ENCODE measurements around the gene TTC5.
"Not testable (repeated sequence)": the region's sequence is repeated elsewhere in the genome, so short reads cannot be mapped to it uniquely, and the experiment has no call there.

The TTC5 gene, protein sequence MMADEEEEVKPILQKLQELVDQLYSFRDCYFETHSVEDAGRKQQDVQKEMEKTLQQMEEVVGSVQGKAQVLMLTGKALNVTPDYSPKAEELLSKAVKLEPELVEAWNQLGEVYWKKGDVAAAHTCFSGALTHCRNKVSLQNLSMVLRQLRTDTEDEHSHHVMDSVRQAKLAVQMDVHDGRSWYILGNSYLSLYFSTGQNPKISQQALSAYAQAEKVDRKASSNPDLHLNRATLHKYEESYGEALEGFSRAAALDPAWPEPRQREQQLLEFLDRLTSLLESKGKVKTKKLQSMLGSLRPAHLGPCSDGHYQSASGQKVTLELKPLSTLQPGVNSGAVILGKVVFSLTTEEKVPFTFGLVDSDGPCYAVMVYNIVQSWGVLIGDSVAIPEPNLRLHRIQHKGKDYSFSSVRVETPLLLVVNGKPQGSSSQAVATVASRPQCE

DNA sequence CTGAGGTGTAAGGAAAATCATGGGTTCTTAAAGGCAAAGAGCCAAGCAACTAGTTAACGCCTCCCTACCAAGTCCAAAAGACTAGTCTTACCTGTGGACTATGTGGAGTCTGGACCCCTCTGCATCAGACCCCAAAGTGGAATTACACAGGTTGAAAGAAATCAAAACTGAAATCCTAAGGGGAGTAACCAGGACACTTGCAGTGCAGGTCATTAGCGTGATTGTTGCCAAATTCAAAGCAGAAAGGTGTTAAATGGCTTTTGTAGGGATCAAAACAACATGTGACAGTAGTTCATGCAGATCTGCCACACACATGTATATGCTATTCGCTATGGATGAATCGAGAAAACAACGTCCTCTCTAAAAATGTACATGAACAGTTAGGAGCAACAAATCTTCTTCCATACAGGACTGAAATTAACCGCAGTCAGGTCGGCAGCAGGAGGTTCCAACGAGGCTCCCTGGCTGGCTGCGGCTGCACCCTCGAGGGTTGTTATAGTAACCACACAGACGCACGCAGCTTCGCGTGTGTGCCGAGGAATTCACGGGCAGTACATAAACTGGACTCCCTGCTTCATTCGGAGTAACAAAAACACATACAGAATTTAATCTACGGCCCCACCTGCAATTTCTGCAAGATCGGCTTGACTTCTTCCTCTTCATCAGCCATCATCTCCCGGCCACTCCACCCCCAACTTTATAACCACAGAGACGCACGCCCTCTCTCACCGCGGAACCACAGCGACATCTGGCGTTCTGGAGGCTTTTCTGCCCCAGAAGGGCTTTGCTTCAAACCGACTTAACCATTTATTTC is at the start of gene TTC5:
TSS of gene TTC5 (minus strand) at position 687 of the 814 bp plus-strand sequence. CDS start at position 673, 14 bp downstream.
- peak; percentile 83 for DNase-seq (ENCODE audit: low spot score)

DNA sequence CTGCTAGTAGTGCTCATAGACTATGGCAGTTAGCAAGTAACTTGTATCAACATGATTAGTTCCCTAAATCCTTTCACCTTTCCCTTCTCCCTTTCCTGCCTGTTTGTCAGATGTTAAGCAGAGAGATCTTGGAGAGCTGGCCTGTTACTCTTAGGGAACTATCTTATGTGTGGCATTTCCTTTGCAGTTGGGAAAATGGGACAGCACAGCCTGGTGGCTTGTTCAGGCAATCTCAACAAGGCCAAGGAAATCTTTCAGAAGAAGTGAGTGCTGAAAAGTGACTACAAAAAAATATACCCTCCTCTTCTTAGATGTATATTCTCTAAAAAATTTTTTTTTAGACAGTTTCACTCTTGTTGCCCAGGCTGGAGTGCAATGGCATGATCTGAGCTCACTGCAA is 45.1 kb upstream of the TTC5 start:
- no peak for DNase-seq (ENCODE audit: low spot score)

DNA sequence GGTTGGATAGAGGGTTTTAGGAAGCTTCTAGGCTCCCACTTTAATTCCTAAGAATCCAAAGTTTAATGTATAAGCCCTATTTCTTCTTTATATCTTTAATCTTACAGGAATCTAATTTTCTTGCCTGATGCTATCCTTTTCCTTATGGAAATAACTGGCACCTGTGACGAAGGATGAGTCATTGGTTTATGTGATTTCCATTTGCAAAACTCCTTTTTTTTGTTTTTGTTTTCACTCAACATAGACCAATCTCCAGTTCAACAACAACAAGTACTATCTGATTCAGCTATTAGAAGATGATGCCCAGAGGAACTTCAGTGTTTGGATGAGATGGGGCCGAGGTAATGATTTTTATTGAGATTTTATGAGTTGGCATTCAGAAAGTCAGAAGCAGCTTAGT is 44.5 kb upstream of the TTC5 start:
- DNase-seq (ENCODE audit: low spot score): no peak

DNA sequence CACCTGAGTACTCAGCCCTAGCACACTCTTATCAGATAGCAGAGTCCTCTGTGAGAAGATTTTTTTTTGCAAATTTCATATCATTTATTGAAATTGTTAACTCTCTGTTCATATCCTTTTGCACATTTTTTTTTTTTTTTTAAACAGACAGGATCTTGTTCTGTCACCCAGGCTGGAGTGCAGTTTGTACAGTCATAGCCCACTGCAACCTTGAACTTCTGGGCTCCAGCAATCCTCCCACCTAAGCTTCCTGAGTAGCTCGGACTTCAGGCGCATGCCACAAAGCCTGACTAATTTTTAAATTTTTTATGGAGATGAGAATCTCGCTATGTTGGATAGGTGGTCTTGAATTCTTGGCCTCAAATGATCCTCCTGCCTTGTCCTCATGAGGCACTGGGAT is 42.0 kb upstream of the TTC5 start:
- no peak for DNase-seq (ENCODE audit: low spot score)

DNA sequence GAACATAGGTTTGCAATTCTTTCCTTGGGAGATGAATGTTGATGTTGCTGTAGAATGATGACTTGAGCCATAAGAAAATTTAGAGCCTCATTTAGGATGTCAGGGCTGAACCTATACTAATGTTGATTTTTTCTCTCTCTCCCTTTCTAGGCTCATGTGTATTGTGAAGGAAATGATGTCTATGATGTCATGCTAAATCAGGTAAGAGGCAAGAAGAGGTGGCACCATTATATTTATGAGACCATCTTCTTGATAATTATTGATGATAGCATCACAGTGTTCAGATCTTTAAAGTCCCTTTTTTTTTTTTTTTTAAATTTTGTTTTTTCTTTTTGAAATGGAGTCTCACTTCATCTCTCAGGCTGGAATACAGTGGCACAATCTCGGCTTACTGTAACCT is 41.0 kb upstream of the TTC5 start:
- DNase-seq (ENCODE audit: low spot score): no peak

DNA sequence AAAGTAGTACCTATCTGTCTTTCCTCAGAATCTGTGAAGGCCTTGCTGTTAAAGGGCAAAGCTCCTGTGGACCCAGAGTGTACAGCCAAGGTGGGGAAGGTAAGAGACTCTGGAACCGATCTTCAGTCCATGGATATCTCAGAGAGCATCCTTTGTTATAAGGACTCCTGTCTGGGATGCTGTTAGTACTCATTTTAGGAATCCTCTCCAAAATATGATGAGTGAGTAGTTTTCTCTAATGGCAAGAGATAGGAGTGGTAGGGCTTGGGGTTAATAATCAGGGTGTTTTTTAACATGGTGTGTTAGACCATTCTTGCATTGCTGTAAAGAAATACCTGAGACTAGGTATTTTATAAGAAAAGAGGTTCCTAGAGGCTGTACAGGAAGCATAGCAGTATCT is 39.6 kb upstream of the TTC5 start:
- no peak for DNase-seq (ENCODE audit: low spot score)

DNA sequence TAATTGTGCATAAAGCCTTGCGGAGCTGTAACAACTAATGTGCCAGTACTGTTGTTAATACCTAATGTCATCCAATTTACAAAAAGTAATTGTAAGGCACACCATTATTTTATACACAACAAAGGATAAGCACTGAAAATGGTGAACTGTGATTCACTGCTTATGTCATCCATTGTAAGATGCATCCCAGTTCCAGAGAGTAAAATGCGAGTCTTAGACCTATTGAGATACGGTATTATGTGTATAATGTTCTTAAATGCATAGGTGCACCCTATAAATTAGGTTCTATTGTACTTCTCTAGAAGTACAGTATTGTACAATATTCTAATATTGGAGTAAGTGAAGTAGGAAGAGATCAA is 38.1 kb upstream of the TTC5 start:
- DNase-seq (ENCODE audit: low spot score): peak; percentile 11

DNA sequence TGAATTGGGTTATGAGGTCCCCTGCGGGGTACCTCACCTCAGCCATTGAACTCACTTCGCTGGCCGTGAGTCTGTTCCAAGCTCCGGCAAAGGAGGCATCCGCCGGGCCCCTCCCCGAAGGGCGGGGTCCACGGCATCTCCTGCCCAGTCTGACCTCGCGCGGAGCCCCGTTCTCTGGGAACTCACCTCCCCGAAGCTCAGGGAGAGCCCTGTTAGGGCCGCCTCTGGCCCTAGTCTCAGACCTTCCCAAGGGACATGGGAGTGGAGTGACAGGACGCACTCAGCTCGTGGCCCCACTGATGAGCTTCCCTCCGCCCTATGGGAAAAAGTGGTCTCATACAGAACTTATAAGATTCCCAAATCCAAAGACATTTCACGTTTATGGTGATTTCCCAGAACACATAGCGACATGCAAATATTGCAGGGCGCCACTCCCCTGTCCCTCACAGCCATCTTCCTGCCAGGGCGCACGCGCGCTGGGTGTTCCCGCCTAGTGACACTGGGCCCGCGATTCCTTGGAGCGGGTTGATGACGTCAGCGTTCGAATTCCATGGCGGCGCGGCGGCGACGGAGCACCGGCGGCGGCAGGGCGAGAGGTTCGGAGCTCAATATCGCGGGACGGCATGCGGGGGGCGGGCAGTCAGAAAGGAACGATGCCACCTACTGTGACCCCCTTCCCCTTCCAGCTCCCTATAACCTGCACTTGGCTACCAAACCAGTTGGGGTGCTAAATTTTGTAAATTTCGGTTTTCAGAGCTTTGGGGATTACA is 37.5 kb upstream of the TTC5 start, which contains the start of gene PARP2:
TSS of gene PARP2 (plus strand) at position 544 of the 770 bp plus-strand sequence. CDS start at position 551, 7 bp downstream.
- peak; percentile 99 for DNase-seq (ENCODE audit: low spot score)

DNA sequence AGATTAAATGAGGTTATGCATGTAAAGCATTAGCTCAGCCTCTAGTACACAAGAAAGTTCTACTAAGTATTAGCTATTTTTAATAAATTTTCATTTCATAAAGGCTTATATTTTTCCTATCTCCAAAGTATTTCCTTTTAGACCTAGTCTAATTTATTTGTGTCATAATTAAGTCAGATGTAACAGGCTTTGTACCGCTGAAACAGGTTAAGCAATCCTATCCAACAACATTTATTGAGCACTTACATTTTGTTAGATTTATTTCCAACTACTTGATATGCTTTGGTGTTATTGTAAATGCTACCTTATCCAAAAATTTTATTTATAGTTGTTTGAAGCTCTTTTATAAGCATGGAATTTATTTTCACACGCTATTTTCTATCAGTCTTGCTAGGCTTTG is 35.9 kb upstream of the TTC5 start:
- DNase-seq (ENCODE audit: low spot score): no peak

DNA sequence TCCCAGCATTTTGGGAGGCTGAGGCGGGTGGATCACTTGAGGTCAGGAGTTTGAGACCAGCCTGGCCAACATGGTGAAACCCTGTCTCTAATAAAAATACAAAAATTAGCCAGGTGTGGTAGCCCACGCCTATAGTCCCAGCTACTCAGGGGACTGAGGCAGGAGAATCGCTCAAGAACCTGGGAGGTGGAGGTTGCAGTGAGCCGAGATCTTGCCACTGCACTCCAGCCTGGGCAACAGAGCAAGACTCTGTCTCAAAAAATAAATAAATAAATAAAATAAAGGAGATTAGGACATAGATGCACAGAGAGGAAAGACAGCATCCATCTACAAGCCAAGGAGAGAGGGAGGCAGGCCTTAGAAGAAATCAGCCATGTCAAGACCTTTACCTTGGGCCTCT is 35.3 kb upstream of the TTC5 start:
- DNase-seq (ENCODE audit: low spot score): not testable (repeated sequence)

DNA sequence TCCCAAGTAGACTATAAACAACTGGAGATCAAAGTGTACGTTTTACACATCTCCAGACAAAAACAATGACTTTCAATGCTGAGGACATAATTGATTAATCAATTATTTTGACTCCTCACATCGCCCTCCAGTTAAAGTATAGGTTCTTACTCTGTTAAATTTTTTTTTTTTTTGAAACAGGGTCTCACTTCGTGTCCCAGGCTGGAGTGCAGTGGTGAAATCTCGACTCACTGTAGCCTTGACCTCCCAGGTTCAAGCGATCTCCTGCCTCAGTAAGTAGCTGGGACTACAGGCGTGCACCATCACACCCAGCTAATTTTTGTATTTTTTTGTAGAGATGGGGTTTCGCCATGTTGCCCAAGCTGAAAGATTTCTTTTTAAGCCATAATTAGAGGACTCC is 28.3 kb upstream of the TTC5 start:
- DNase-seq (ENCODE audit: low spot score): no peak

DNA sequence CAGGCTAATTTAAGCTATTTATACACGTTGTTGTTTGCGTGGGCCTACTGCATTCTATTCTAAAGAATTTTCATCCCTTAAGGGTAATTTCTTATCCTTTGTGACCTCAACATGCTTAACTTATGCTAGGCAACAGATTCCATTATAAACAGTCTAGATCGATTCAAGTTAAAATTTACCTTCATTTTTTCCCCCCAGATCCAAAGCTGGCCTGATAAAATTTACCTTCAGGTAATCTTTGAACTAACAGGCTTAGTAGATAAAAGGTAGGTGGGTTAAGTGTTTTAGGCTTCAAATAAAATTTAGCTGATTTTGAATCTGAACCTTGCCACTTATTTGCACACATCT is 27.7 kb upstream of the TTC5 start:
- no peak for DNase-seq (ENCODE audit: low spot score)

DNA sequence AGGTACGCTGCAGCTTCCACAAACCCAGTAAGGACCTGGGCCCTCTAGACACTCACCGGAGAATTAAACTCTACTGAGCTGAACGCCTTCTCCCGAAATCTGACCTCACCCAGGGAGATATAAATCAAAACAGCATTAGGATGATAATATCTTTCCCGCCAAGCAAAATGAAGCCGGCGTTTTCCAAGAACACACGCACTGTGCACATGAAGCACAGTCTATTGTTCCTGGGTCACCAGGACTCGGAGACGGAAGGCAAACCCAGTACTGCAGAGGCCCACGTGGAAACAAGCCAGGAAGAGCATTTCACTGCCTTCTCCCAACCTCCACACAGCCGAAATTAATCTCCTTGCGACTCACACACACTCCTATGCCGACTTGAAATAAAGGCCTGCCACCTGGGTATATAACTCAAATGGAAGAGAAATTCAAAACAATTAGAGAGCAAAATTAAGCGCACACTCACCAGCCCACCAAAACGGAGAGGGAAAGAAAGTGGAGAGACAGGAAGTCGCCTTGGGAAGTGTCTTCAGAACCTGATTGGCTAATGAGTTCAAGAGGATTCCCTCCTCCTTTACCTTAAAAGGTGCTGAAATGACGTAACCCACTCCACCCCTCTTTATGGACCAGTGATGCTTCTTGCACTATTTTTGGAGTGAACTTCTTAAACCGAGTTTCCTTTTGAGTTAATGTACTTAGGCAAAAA is 27.2 kb upstream of the TTC5 start, which contains the start of gene CCNB1IP1:
TSS of gene CCNB1IP1 (minus strand) at position 492 of the 706 bp plus-strand sequence. CDS start 16,756 bp downstream, outside the sequence.
- DNase-seq (ENCODE audit: low spot score): peak; percentile 83

DNA sequence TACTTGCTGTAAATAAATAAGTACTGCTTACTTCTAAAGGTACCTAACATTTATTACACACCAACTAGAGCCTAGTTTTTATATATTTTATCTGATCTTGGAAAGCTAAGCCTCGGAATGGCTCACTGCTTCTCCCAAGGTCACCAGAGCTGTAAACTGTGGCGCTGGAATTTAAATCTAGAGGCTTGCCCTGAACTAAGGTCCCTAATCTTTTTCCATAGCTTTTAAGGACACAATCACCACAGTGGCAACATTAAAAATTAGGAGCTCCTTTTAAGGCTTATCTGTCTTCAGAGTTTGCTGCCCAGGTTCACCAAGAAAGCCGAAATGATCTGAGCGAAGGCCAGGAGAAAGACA is 26.7 kb upstream of the TTC5 start:
- peak; percentile 39 for DNase-seq (ENCODE audit: low spot score)

DNA sequence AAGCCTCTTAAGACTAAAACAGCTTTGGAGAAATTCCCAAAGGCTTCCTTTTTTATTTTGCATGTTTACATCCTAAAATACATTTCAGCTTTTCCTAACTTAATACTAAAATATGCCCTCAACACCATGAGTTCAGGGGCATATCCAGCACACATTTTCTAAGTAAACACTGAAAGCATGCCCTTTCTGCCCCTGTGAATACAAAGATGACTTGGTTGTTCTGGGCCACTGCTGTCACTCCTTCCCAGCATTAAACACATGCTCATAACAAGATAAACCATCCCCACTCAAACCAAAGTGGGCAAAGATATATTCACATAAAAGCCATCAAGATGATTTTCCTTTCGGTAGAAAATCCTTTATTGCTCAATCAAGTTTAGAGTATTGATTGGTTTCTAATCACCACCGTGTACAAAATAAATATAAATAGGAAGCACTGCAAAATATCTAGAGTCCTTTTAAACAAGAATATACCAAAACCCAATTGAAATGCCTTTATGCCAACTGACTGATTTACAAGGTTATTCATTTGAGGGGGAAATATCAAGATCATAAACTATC is 25.4 kb upstream of the TTC5 start:
- DNase-seq (ENCODE audit: low spot score): no peak

DNA sequence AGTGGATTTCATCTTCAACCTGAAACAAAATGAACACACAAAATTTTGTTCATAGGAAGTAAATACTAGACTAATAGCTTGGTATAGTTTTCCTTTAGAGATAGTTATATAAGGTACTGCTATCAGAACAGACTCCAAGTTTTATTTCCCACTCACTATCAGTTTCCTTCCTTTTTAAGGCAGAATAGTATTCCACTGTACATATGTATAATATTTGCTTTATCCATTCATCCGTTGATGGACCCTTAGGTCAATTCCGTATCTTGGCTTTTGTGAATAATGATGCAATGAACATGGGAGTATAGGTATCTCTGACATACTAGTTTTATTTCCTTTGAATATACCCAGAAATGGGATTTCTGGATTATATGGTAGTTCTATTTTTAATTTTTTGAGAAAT is 23.6 kb upstream of the TTC5 start:
- no peak for DNase-seq (ENCODE audit: low spot score)

DNA sequence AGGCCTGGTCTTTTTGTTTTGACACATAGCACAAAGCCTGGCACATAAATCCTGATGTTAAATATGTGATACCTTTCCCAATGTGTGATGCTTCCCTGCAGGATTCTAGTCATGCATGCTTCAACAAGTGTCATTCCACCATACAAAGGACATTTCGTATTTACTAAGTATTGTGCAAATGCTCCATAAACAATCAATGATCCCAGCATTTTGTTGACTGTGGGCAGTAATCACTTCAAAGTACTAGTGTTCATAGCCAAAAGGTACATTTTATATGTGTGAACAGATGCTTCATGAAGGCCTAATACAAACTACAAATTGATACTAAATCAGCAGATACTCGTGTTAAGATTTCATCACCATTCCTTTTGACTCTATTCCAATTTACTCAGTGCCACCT is 23.0 kb upstream of the TTC5 start:
- no peak for DNase-seq (ENCODE audit: low spot score)

DNA sequence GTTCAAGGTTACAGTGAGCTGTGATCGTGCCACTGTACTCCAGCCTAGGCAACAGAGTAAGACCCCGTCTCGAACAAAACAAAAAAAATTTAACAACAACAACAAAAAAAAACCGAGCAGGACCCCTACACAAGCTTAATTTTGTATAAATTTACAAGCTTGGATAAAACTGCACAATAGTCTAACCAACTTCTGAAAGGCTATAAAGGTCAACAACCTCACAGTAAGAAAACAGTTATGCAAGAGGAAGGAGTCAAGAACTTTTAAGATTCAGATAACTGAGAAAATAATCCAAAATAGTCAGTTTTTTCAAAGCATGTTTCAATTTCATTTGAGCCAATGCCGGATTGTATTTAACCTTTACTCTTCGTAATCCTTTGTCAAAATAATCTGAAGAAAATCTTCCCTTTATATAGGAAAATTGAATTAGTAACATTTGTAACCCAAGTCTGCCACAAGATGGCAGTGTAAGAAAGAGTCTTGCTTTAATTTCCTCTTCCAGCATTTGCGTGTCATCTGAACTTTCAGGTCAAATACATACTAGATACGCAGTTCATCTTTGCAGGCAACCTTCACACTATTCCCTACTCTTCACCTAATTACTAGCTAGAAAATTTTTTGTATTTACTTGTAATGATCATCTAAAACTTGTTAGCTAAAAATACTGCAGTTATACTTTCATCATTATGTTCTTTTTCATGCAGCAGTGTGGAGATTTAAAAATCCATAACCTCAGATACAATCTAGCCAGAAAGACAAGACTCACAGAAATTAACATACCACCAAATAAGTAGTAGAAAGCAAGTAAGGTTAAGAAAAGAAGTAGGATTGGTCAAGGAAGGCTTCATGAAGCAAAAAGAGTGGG is 21.5 kb upstream of the TTC5 start:
- DNase-seq (ENCODE audit: low spot score): peak; percentile 59

DNA sequence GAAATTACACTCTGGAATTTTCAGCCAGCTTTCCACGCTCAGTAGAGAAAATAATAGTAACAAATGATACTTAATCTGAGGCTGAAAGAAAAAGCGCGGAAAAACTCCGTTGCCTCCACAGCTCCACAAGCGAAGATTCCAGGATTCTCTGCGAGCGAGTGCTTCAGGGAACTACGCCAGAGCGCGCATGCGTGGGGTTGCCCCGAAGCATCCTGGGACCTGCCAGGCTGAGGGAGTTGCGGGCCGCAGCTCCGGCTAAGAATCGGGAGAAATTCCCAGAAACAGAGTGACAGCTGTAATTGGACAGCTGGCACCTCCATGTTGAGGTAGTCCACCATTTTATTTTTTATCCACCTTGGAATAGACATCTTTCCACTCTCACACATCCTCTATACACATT is 12.0 kb upstream of the TTC5 start:
- no peak for DNase-seq (ENCODE audit: low spot score)

DNA sequence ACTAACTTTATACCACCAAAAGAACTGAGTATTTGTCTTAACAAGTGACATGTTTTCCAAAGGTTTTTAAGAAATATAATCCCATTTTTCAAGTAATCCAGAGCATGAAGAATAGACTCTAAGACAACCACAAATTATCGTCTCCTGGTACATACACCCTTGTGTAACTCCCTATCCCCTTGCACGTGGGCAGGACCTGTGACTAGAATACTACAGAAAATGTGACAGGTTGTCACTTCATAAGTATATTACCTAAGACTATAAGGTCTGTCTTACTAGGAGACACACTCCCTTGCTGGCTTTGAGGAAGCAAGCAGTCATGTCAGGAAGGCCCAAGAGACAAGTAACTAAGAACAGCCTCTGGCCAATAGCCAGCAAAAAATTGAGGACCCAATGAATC is 8.3 kb upstream of the TTC5 start:
- no peak for DNase-seq (ENCODE audit: low spot score)

DNA sequence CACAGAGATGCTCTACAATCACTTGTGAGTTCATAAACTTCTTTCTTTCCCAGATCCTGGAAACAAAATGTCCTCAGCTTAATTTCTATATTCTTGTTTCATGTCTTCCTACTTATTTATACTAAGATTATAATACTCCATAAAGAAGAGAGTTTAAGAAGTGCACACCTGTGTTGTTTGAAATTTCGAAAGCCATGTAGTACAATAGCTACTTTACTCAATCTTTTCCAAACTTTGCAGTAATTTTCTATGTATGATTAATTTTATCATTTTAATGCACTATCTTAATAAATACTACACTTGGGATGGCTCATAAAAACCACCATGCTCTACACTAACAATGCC is 300 bp upstream of the TTC5 start:
- no peak for DNase-seq (ENCODE audit: low spot score)
